ENCODE results near the gene SRPK1.

SRPK1 gene

GRCh38 chr6:35784200-35784599, 136.7 kb downstream of the SRPK1 start:
- no peak for DNase-seq (ENCODE audit: low read depth in 1 of 2, low spot score in 1 of 2)
- no peak for TF ChIP-seq GABPA (IDR thresholded peaks at IDR 0.05; ENCODE audit: low read depth)
- Histone ChIP-seq H3K4me3 (replicated peaks; ENCODE audit: insufficient read depth, low read length) (no peak overlapping the region), H3K27me3 (ENCODE audit: insufficient read depth, poor library complexity, severe bottlenecking) (peaks cover 16% of the 10 kb centered on the region), H3K27ac (replicated peaks) (no peak overlapping the region)
